Measurements from ENCODE around the gene PKP3. TPM values are rescaled to one million over a fixed set of nuclear protein-coding genes. Genes with fewer than 3 reads are reported as not detected.

The PKP3 gene
- total and polyA plus RNA-seq, 9 of the 15 experiments (the other 6 are each of a cell fraction or from before 2014, with no cell fraction given): 0.11 to 110 (median 30.7) TPM

DNA sequence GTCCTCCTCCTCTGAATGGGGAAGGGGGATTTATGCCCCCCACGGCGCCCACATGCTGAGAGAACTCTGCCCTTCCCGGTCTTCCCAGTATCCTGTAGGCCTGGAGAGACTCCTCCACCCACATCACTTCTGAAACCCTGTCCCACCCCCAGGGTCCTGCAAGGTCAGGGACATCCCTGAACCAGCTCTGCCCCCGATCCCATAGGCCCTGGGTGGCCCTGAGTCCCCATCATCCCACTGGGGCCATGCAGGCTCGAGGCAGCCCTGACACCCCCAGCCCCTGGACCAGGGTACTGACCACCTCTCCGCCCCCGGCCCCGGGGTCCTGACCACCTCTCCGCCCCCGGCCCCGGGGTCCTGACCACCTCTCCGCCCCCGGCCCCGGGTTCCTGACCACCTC lies 13.0 kb upstream of the PKP3 start (continued):
- TF ChIP-seq ZNF57 (CRISPR knock-in tag; IDR thresholded peaks at IDR 0.05) (no peak), SMC3 (conservative IDR thresholded peaks at IDR 0.05; ENCODE audit: insufficient read depth, low read depth, low read length) (no peak), TCF15 (CRISPR knock-in tag; IDR thresholded peaks at IDR 0.05) (no peak), ZNF586 (CRISPR knock-in tag; conservative IDR thresholded peaks at IDR 0.05) (no peak), TBL1XR1 (IDR thresholded peaks at IDR 0.05; ENCODE audit: low read length in 2 of 2) (no peak), TSHZ1 (CRISPR knock-in tag; IDR thresholded peaks at IDR 0.05) (no peak), C11orf30 (IDR thresholded peaks at IDR 0.05; ENCODE audit: low read depth) (no peak), HIVEP1 (CRISPR knock-in tag; IDR thresholded peaks at IDR 0.05) (no peak)
- TF ChIP-seq, protein P1, sequence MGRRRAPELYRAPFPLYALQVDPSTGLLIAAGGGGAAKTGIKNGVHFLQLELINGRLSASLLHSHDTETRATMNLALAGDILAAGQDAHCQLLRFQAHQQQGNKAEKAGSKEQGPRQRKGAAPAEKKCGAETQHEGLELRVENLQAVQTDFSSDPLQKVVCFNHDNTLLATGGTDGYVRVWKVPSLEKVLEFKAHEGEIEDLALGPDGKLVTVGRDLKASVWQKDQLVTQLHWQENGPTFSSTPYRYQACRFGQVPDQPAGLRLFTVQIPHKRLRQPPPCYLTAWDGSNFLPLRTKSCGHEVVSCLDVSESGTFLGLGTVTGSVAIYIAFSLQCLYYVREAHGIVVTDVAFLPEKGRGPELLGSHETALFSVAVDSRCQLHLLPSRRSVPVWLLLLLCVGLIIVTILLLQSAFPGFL (CRISPR knock-in tag; IDR thresholded peaks at IDR 0.05): no peak

Measured in K562 (cell line).